ENCODE measurements around the gene LAPTM5.

The LAPTM5 gene

DNA sequence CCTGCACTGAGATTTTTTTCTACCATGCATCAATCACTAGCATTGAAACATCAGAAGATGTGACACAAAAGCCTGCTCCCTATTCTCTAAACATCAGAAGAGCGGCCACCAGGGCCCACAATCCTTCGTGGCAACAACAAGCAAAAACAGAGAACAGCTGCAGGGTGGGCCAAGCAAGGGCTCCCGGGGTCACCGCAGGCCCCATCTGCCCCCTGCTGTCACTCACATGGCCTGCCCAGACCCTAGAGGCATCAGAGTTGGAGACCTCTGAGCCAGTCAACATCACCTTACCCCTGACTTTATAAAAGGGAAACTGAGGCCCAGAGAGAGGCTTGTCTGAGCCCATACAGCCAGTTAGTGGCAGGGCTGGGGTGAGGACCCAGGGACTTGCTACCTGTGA lies 1.8 kb downstream of the LAPTM5 start:
- DNase-seq (ENCODE audit: low spot score) = no peak

DNA sequence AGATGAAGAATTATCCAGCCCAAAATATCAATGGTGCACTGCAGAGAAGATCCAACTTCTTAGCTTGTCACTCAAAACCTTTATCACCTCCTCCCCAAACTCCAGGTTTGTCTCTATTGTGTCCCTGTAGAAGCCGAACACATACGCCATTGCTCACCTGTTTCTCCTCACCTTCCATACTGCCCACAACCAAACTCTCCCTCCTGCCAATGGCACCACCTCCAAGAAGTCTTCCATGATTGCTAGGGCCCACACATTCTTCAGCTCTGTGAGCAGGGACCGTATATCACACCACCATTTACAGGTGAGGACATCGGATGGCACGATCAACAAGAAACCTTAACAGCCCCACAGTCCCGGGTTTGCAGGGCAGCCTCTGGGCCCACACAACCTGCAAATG lies 2.2 kb downstream of the LAPTM5 start:
- DNase-seq (ENCODE audit: low spot score) = no peak

DNA sequence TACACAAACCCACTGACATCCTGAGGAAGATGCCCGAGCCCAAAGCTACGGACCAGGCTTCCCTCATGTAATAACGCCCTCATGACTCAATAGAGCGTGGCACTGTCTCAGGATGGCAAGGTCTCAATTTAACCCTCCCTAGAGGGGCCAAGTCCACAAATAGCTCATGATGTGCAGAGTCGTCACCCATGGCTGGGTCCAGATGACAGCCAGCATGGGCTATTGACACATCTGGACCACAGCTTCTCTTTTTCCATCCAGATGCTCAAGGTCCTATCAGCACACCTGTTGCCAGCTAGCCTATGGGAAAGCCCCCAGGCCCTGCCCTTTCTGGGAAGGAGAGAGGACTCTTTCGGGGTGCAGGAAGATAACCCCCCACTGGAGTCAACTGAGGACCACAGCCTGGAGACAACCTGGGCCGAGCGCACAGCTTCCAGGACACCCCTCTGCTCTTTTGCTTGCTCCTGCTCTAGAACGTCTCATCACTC lies 2.8 kb downstream of the LAPTM5 start:
- peak; percentile 45 for DNase-seq (ENCODE audit: low spot score)

DNA sequence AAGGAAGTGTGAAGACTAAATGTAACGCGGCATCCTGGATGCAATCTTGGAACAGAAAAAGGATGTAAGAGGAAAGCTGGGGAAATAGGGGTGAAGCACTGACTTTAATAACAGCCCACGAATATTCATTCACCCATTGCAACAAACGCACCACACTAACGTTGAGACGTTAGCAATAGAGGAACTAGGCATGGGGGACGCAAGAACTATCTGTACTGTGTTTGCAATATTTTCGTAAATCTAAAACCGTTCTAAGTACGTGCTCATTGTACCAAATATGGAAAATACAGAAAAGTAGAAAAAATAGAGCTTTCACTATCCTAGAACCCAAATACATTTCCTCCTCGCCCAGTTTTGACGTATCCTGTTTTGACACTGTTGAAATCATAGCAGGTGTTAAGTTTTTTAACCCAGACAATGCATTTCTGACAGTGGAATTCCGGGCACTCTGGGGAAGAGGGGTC lies 3.9 kb downstream of the LAPTM5 start:
- DNase-seq (ENCODE audit: low spot score) = no peak

DNA sequence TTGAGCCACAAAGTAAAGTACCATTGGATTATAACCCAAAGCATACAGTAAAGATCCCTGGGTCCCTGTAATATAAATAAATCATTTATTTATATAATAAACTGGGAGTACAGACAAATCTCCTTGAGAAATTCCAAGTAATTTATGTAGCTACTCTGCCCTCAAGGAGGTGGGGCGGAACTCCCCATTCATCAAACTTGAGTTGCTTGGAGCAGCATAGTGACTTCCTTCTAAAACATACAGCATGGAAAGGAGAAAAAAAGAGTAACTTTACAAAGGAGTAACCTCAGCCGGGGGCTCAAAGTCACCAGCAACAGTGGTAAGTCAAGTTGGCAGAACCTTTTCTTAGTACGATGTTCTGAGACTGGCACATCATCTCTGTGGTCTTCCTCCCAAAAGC lies 4.5 kb downstream of the LAPTM5 start:
- no peak for DNase-seq (ENCODE audit: low spot score)

DNA sequence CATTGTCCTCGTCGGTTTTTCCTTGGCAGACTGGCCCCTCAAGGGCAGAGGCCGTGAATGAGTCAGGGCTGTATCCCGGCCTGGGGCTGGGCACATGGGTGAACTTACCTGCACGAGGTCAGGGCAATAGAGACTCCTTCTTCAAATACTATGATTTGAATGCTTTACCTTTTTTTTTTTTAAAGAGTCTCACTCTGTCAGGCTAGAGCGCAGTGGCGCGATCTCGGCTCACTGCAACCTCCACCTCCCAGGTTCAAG lies 5.0 kb downstream of the LAPTM5 start:
- no peak for DNase-seq (ENCODE audit: low spot score)

DNA sequence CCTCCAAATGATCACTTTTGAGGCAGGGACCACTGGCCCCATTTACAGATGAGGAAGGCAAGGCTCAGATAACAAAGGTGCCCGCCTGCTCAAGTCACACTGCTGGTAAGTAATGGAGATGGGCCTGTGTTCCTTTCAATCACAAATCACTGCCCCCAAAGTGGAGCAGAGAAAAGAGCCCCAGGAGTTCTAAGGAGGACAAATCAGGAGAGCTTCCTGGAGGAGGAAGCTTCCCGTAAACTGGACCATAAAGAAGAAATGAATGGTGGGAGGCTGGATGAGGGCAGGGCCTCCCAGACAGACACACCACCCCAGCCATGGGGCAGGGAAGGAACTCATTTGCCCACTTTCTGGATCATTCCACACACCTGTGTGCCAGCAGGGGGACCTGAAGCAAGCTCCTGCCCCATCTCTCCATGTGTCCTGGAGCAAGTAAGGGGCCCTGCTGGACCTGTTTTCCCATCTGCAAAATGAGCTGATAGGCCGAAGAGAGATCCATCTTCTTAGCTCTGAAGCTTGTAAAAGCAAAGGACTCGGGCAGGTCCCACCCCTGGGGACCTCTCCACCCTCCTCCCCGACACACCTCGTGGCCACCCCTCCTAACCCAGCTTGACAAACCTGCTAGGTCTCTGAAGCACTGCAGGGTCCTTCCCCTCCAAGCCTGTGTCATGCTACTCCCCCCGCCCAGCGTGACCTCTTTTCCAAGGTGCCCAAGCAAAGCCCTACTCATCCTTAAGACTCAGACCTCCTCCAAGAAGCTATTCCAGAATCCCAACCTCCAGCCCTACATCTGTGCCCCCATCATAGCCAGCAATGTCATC lies 5.5 kb downstream of the LAPTM5 start:
- no peak for DNase-seq (ENCODE audit: low spot score)

DNA sequence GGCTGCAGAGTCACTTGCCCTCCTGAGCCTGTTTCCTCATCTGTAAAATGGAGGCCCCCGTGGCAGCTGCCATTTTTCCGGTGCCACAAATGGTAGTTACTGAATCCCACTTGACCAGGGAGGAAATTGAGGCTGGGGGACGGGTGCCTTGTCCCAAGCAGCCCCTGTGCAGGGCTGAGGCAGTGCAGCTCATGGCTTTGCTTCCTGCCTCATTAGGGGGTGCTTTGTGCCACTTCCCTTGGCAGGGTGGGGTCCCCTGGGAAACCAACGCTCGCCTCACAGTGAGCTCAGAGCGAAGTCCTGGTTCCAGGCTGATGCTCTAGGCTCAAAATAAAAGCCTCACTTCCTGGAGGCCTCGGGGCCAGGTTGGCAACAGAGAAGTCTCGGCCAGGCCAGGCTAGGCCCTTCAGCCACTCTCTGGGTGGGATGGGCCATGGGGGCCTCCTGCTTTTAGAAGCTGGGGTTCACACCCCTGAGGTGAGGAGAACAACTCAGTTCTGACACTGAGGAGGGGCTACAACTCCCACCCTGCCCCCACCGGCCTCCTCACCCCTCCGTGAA lies 6.8 kb downstream of the LAPTM5 start:
- DNase-seq (ENCODE audit: low spot score) = no peak

DNA sequence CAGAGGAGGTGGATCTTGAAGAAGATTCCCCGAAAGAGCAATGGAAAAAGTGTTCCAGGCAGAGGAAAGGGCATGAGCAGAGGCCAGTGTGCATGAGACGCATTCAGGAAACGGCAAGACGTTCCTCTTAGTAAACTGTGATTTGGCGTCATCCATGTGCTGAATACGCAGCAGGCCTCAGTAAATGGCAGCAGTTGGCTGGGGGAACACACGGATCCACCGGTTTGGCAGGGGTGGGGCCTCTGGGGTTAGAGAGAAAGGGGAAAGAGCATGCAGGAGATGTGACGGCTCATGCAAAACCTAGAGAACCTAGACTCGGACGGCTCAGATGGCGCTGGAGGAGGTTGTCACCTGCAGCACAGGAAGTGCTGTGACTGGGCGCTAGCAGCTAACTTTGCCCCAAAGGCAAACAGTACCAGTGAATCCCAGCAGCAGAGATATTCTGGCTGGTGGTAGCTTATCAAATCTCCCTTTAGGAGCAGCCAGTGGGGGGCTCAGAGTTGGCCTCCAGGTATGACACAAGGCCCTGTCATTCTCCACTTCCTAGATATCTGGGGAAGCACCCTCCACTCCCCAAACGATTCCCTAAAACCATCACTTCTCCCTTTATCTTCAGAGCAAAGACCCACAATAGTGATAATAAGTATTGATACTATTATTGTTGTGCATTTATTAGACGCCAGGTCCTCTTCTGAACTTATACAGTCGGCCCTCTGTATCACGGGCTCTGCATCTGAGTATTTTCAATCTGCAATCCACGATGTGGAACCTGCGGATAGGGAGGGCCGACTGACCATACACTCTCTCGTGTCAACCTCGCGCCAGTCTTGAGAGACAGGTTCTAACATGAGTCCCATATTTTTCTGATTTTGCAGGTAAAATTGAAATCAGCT lies 7.6 kb downstream of the LAPTM5 start:
- DNase-seq (ENCODE audit: low spot score) = no peak

DNA sequence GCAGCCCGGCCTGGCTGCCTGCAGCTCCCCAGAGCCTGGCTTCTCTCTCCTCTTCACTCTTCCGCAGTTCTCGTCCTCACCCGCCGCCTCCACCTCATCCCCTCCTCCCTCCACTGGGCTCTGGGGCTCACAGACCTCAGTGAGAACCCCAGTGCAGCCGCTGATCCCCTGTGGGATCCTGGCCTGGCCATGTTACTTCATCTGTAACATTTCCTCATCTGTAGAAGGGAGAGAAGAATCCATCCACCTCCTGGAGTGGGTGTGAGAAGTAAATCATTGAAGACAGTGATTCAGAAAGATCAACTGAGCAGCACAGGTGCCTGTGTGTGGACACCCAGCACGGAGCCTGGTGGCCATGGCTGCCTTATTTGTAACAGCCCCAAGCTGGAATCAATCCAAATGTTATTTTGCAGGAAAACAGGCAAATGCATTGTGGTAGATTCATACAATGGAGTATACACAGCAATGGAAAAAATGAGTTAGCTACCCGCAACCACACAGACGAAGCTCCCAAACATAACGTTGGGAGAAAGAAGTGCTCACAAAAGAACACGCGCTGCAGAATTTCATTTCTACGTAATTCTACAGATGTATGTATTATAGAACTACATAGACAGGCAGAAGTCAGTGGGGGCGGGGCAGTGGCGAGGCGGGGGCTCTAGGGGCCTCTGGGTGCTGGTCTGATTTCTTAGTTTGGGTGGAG lies 8.7 kb downstream of the LAPTM5 start:
- DNase-seq (ENCODE audit: low spot score) = no peak

DNA sequence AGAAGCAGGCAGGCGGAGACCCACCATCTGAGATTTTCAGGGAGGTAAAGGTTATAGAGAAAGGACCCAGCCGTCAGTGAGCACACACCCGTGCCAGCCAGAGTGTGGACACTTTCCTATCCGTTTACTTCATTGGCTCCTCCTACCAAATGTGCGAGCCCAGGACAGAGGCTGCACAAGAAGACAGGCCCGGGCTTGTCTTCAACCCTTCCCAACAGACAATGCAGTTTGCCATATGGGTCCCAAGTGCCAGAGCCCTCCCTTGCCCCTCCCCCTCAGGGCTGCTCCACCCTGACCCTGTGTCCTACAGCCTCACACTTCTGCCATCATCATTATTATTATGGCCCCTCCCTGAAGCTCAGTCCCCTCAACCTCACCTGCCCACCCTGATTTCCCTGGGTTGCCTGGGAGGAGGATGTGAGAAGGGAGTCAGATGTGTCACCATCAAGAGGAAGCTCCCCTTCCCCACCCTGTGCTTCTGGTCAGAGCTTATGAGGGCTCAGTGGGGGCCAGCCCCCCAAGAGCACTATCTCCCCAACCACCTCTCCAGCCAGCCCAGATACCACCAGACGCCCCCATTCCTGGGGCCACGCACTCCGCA lies 9.4 kb downstream of the LAPTM5 start:
- peak; percentile 52 for DNase-seq (ENCODE audit: low spot score)

DNA sequence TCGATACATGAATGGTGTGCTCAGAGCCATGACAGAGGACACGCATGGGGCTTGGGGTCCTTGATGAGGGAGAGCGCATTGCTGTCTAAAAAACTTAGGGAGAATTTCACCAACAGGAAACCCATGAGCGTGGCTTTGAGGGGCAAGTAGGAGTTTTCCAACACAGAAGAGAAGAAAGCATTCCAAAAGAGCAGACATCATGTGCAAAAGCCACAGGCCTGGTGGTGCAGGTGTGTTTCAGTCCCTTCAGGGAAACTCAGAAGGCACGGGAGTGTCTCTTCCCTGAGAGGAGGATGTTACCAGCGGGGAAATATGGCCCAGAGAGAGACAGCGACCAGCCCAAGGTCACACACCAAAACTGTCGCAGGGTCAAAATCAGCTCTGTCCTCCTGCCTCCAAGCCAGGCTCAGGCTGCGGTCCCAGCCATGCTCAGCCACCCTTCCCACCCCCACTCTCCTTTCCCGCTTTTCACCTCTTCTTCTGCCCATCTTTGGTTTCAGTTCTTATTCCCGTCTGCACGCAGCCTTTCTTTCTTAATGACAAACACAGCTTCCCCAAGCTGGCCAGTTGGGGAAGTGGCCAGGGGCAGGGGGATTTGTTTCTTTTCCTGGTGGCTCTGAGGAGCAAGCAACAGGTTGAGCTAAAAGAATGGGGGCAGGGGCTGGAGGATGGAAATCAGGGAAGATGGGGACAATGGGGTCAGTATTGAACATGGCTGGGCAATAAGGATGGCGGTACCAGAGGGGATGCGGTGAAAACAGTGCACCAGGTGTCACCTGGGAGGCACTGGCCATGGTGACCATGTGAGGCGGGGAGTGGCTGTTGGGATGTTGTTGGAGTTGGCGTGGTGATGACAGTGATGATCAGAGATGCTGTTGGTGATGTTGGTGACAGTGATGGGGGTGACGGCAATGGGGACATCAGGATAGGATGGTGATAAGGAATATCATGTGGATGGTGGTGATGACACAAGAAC lies 10.3 kb downstream of the LAPTM5 start:
- no peak for DNase-seq (ENCODE audit: low spot score)

DNA sequence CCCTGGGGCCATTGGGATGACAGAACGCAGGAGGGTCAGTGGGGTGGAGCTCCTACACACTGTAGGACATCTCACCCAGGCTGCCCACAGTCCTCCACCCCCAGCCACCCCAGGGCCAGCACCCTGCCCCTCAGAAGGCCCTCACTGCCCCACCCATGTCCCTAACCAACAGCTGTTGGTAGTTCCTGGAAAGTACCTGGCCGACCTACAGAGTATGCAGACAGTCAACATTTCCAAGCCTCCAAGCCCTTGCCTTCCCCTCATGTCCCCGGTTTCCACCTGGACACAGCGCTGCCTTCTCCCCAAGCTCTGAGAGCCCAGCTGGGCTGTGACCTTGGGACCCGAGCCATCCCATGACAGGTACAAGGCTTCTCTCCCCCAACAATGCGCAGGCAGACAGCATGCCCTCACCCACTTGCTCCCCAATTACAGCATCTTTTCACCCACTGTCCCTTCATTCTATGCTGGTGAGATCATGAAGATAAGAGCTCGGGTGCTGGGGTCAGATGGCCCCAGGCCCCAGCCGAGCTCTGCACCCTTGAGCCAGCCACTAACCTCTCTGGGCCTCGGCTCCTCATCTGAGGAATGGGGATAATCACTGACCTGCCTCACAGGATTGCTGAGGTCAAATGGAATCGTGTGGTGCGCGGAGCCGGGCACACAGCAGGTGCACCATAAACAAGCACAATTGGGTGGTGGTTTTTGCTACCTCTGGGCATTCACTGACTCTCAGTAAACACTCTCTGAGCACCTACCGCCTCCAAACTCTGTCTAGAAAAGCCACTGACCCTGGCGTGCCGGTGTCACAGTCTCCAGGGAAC lies 11.2 kb downstream of the LAPTM5 start:
- no peak for DNase-seq (ENCODE audit: low spot score)

DNA sequence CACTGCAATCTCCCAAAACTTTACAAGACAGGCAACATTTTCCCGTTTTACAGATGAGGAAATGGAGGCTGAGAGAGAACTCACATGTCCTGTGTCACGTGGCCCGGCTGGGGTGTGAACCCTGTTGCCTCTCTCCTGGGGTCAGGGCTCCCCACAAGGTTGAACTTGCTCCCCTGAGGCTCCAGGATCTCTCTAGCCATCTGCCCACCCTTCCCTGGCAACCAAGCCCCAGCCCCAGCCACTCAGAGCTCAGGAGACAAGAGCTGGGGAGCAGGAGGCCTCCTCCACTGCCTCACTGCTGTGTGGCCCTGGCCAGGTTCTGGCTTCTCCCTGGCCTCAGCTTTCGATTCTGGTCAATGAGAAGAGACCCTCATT lies 11.8 kb downstream of the LAPTM5 start:
- DNase-seq (ENCODE audit: low spot score) = no peak

DNA sequence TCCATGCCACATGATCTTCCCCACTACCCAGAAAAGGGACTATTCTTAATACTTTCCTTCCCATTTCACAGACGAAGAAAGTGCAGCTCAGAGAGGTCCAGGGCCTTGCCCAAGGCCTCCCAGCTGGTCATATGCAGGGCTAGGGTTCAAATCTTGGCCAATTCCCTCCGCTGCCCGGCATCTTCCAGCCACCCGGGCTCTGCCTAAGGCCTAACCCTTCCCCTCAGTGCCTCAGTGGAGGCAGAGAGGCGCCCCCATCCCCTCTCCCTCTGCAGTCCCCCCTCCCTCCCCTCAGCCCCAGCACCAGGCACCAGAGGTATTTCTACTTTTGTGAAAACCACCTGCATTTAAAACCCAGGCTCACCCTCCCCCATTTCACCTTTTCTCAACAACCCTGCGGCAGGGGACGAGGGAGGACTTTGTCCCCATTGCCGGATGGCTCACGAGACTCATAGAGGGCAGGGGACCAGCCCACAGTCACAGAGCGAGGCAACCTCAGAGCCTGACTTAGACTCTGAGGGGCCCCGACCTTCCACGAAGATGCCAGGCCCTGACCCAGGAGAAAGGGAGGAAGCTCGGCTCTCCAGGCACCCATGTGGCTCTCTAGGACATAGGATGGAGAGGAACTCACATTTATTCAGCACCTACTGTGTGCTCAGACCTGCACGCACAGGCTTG lies 12.3 kb downstream of the LAPTM5 start:
- no peak for DNase-seq (ENCODE audit: low spot score)

DNA sequence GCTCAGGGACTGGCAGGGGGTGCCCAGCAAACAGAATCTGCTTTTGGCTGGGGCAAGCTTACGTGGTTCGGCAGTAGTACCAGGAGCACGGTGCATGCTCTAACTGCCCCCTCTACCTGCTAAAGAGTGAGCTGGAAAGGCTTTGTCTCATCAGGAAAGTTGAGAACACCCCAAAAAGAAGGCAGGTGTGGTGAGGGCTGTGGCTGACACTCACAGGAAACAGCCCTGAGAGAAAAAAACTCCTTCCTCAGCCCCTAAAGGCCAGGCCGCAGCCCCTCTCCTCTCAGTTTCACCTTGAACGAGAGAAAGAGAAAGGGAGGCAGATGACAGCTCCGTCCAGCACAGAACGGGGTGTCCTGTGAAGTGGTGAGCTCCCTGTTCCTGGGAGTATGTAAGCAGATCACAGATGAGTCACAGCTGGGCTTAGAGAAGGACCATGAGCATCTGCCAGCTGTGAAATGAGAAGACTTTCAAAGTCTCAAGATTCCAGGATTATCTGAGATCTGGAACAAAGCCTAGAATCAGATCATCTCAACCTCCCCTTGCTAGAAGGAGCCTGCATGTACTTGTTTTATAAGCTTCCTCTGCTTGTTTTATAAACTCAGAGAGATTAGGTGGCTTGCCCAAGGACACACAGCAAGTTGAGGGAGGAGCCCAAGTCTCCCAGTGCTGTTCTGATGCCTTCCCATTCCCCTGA lies 13.4 kb downstream of the LAPTM5 start:
- DNase-seq (ENCODE audit: low spot score) = peak; percentile 44

DNA sequence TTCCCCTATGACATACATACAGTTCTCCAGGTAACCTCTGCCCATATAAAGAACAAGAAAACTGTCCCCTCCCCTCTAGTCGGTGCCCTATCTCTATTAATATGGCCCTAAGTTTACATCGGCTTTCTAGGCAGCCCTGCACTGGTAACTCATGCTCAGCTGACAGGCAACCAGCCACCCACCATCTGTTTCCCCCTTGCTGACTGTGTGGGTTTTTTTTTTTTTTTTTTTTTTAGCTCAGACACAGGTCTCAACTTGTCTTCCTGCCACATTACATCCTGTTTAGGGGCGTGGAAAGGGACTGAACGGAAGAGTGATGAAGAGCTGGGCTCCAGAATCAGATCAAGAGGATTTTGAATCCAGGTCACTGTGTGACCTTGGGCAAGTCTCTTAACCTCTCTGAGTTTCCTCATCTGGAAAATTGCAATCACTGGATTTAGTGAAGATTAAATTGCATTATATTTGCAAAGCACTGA lies 14.0 kb downstream of the LAPTM5 start:
- no peak for DNase-seq (ENCODE audit: low spot score)

DNA sequence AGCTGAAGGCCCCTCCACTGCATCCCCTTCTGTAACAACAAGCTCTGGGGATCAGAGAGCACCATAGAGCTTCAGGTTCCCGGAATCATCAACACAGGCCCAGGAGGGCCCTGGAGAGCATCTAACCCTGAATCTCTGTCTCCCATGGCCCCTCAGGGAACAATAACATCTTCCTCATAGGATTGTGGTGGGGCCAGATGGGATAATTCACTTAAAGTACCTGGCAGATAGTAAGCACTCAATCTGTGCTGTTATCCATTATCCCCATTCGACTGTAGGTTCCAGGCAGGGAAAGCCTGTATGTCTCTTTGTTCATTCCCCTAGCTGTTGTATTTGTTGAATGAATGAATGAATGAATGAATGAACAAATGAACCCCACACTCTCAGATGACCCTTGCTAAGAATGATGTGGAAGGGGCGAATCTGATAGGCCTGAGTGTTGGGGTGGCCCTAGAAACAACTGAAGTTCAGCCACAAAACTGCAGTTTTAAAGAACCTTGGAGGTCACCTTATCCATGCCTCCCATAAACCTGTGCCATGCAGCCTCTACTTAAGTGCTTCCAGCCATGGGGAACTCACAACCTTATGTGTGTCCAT lies 14.5 kb downstream of the LAPTM5 start:
- DNase-seq (ENCODE audit: low spot score) = no peak
